Measurements from ENCODE around the gene RNF111.
A peak's percentile ranks its signal among the peaks of the same experiment; 100 is the strongest.
"Not testable (repeated sequence)": the region's sequence is repeated elsewhere in the genome, so short reads cannot be mapped to it uniquely, and the experiment has no call there.

Gene RNF111

GRCh38 chr15:58980351-58980939, 7.0 kb upstream of the RNF111 start:
- Histone ChIP-seq H3K9ac (ENCODE audit: low read length) (no peak overlapping the region), H3K4me3 (ENCODE audit: low read length) (no peak overlapping the region), H3K27me3 (ENCODE audit: control insufficient read depth, insufficient read depth, low read length) (no peaks in the 10 kb centered on the region), H3K9me3 (ENCODE audit: control insufficient read depth, low read length) (no peaks in the 10 kb centered on the region), H3K4me1 (ENCODE audit: control insufficient read depth, insufficient read depth, low read length) (peaks cover 5% of the 10 kb centered on the region), H3K36me3 (ENCODE audit: control insufficient read depth, insufficient read depth, low read length) (no peaks in the 10 kb centered on the region)

DNA sequence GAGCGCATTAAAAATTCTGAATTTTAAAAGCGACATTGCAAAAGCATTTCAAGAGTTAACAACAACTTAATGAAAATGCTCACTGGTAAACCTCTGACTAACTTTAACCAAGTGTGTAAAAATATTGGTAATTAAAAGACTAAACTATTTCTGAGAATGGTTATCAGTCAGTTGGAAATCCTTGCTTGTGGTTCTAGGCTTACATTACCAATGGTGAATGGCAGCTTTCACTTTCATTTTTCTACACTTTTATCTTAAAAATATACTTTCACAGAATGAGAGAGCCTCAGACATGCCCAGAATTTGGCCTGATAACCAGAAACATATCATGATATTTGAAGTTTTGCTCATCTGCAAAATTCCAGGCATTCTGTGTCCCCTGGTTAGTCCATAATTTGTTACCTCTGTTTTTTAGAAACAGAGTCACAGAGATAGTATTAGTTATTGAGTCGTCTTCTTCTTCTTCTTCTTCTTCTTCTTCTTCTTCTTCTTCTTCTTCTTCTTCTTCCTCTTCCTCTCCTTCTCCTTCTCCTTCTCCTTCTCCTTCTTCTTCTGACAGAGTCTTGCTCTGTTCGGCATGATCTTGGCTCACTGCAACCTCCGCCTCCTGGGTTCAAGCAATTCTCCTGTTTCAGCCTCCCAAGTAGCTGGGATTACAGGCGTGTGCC, 5.5 kb upstream of the RNF111 start:
- no peak overlapping the region for H3K9ac ChIP-seq (ENCODE audit: low read length)
- no peaks in the 10 kb centered on the region for H3K36me3 ChIP-seq (ENCODE audit: control insufficient read depth, insufficient read depth, low read length)
- no peaks in the 10 kb centered on the region for H3K9me3 ChIP-seq (ENCODE audit: control insufficient read depth, low read length)
- H3K4me3 ChIP-seq (ENCODE audit: low read length) = no peak overlapping the region
- peaks cover 5% of the 10 kb centered on the region for H3K4me1 ChIP-seq (ENCODE audit: control insufficient read depth, insufficient read depth, low read length)
- no peaks in the 10 kb centered on the region for H3K27me3 ChIP-seq (ENCODE audit: control insufficient read depth, insufficient read depth, low read length)

DNA sequence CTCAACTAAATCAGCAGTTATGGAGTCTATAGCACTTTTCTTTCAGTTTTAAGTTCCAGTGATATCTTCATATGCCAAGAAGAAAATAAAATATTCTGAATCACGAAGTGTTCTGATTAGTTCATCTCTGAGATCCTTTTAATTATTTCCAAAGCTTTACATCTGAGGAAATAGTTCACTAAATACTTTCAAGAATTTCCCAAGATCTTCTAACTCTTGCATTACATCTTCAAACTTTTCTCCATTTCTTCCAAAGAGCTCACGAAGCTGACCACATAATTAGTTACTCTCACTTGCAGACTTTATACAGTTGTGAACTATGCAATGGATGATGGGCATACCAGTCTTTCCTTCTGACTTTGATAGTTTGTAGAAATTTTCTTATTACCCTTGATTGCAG, 4.2 kb upstream of the RNF111 start:
- Histone ChIP-seq H3K4me1 (ENCODE audit: control insufficient read depth, insufficient read depth, low read length) (peaks cover 5% of the 10 kb centered on the region), H3K27me3 (ENCODE audit: control insufficient read depth, insufficient read depth, low read length) (no peaks in the 10 kb centered on the region), H3K9ac (ENCODE audit: low read length) (no peak overlapping the region), H3K36me3 (ENCODE audit: control insufficient read depth, insufficient read depth, low read length) (no peaks in the 10 kb centered on the region), H3K9me3 (ENCODE audit: control insufficient read depth, low read length) (no peaks in the 10 kb centered on the region), H3K4me3 (ENCODE audit: low read length) (no peak overlapping the region)

DNA sequence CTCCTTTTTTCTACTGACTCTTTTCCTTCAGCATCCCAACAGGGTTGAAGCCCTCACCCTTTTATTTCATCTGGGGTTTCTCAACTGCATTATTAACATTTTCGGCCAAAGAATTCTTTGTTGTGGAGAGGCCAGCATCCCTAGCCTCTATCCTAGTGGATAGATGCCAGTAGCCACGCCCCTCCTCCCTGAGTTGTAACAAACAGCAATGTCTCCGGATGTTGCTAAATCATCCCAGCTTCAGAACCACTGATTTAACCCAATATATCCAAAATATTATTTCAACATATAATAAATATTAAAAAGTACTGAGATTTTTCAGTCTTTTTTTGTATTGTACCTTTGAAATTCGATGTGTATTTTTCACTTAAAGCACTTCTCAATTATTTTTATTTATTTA, 2.0 kb upstream of the RNF111 start:
- H3K36me3 ChIP-seq (ENCODE audit: control insufficient read depth, insufficient read depth, low read length) = no peaks in the 10 kb centered on the region
- H3K4me1 ChIP-seq (ENCODE audit: control insufficient read depth, insufficient read depth, low read length) = peaks cover 11% of the 10 kb centered on the region
- no peak overlapping the region for H3K9ac ChIP-seq (ENCODE audit: low read length)
- no peaks in the 10 kb centered on the region for H3K9me3 ChIP-seq (ENCODE audit: control insufficient read depth, low read length)
- no peak overlapping the region for H3K4me3 ChIP-seq (ENCODE audit: low read length)
- H3K27me3 ChIP-seq (ENCODE audit: control insufficient read depth, insufficient read depth, low read length) = no peaks in the 10 kb centered on the region

DNA sequence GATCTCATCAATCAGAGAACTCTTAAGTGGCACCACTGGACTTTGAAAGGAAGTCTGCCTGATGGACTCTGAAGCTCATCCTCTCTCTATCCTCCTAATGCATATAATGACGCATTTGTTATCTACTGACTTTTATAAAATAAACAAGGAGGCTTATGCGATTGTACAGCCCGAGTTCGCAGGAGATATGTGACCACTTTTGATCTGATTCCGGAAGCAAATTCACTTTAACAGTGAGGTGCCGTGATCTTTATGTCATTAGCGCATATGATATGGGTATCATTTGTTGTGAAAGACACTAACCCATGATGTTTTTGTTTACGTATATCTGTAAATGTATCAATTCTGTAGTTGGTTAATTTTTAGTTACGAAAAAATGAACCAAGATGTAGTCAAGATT, 427 bp upstream of the RNF111 start:
- Histone ChIP-seq H3K36me3 (ENCODE audit: control insufficient read depth, insufficient read depth, low read length) (no peaks in the 10 kb centered on the region), H3K9ac (ENCODE audit: low read length) (peak overlapping the region; percentile 85), H3K4me3 (ENCODE audit: low read length) (peak overlapping the region; percentile 90), H3K27me3 (ENCODE audit: control insufficient read depth, insufficient read depth, low read length) (no peaks in the 10 kb centered on the region), H3K9me3 (ENCODE audit: control insufficient read depth, low read length) (no peaks in the 10 kb centered on the region), H3K4me1 (ENCODE audit: control insufficient read depth, insufficient read depth, low read length) (peaks cover 7% of the 10 kb centered on the region)

- peak overlapping the region; percentile 85 for H3K9ac ChIP-seq (ENCODE audit: low read length)
- no peaks in the 10 kb centered on the region for H3K36me3 ChIP-seq (ENCODE audit: control insufficient read depth, insufficient read depth, low read length)
- peak overlapping the region; percentile 90 for H3K4me3 ChIP-seq (ENCODE audit: low read length)
- H3K27me3 ChIP-seq (ENCODE audit: control insufficient read depth, insufficient read depth, low read length) = no peaks in the 10 kb centered on the region
- peaks cover 7% of the 10 kb centered on the region for H3K4me1 ChIP-seq (ENCODE audit: control insufficient read depth, insufficient read depth, low read length)
- no peaks in the 10 kb centered on the region for H3K9me3 ChIP-seq (ENCODE audit: control insufficient read depth, low read length)
Measured at GRCh38 chr15:58988006-58988785, 733 bp downstream of the RNF111 start.

DNA sequence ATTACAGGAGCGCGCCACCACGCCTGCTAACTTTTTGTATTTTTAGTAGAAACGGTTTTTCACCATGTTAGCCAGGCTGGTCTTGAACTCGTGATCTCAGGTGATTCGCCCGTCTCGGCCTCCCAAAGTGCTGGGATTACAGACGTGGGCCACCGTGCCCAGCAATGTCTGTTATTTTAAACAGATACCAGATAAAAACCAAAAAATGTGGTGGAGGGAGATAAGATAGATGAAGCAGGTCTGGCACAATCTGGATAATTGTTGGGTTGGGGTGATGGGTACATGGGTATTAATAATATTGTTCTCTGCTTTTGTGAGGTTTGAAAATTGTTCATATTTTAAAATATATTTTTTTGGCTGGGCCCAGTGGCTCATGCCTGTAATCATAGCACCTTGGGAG, 4.7 kb downstream of the RNF111 start:
- Histone ChIP-seq H3K4me1 (ENCODE audit: control insufficient read depth, insufficient read depth, low read length) (peaks cover 7% of the 10 kb centered on the region), H3K27me3 (ENCODE audit: control insufficient read depth, insufficient read depth, low read length) (no peaks in the 10 kb centered on the region), H3K9me3 (ENCODE audit: control insufficient read depth, low read length) (no peaks in the 10 kb centered on the region), H3K36me3 (ENCODE audit: control insufficient read depth, insufficient read depth, low read length) (no peaks in the 10 kb centered on the region), H3K4me3 (ENCODE audit: low read length) (no peak overlapping the region), H3K9ac (ENCODE audit: low read length) (no peak overlapping the region)

DNA sequence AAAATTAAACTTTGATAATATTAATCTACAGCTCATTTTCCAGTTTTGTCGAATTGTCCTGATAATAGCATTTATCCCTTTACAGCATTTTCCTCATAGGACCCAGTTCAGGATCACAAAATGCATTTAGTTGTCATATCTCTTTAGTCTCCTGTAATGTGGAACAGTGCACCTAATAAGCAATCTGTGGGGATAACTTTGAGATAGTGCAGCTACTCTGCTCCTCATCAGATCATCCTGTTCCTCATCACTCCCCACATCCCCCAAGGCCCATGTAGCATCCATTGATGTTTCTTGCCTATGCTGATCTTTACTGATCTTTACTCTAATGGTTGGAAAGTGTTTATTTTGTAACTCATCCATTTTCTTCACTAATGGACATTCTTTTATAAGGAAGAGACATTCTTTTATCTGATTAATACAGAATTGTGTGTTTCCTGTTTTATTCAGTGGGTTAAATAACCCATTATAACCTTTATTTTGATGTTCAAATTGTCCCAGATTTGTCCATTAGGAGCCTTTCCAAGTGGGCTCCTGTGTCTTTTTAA, 7.5 kb downstream of the RNF111 start:
- no peaks in the 10 kb centered on the region for H3K27me3 ChIP-seq (ENCODE audit: control insufficient read depth, insufficient read depth, low read length)
- H3K36me3 ChIP-seq (ENCODE audit: control insufficient read depth, insufficient read depth, low read length) = no peaks in the 10 kb centered on the region
- peaks cover 6% of the 10 kb centered on the region for H3K4me1 ChIP-seq (ENCODE audit: control insufficient read depth, insufficient read depth, low read length)
- H3K4me3 ChIP-seq (ENCODE audit: low read length) = no peak overlapping the region
- H3K9me3 ChIP-seq (ENCODE audit: control insufficient read depth, low read length) = no peaks in the 10 kb centered on the region
- H3K9ac ChIP-seq (ENCODE audit: low read length) = no peak overlapping the region

GRCh38 chr15:58999694-59000093, 12.2 kb downstream of the RNF111 start:
- H3K36me3 ChIP-seq (ENCODE audit: control insufficient read depth, insufficient read depth, low read length) = no peaks in the 10 kb centered on the region
- no peak overlapping the region for H3K4me3 ChIP-seq (ENCODE audit: low read length)
- no peaks in the 10 kb centered on the region for H3K27me3 ChIP-seq (ENCODE audit: control insufficient read depth, insufficient read depth, low read length)
- H3K9ac ChIP-seq (ENCODE audit: low read length) = no peak overlapping the region
- no peaks in the 10 kb centered on the region for H3K9me3 ChIP-seq (ENCODE audit: control insufficient read depth, low read length)
- no peaks in the 10 kb centered on the region for H3K4me1 ChIP-seq (ENCODE audit: control insufficient read depth, insufficient read depth, low read length)

DNA sequence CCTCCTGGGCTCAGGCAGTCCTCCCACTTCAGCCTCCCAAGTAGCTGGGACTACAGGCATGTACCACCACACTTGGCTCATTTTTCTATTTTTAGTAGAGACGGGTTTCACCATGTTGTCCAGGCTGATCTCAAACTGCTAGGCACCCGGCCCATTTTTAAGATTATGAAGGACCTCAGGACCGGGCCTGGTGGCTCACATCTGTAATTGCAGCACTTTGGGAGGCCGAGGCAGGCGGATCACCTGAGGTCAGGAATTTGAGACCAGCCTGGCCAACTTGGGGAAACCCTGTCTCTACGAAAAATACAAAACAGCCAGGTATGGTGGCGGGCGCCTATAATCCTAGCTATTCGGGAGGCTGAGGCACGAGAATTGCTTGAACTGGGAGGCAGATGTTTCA, 12.8 kb downstream of the RNF111 start:
- H3K27me3 ChIP-seq (ENCODE audit: control insufficient read depth, insufficient read depth, low read length); H3K36me3 ChIP-seq (ENCODE audit: control insufficient read depth, insufficient read depth, low read length); H3K4me3 ChIP-seq (ENCODE audit: low read length); H3K4me1 ChIP-seq (ENCODE audit: control insufficient read depth, insufficient read depth, low read length); H3K9ac ChIP-seq (ENCODE audit: low read length); H3K9me3 ChIP-seq (ENCODE audit: control insufficient read depth, low read length): not testable (repeated sequence)

DNA sequence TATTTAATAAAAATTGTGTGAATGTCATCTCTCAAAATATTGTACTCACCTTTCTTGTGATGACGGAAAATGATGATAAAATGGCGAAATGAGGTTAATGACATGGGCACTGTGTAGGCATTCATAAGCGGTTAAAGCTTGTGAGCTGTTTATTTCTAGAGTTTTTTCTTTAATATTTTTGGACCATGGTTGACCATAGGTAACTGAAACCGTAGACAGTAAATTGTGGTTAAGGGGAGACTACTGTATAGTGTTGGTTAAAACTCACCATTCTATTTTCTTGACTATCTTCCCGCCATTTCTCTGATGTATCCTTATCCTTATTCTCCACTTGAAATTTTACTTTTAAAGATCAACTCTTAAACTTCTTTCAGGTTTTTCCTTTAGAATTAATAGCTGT, 14.5 kb downstream of the RNF111 start:
- Histone ChIP-seq H3K4me1 (ENCODE audit: control insufficient read depth, insufficient read depth, low read length) (no peaks in the 10 kb centered on the region), H3K9ac (ENCODE audit: low read length) (no peak overlapping the region), H3K9me3 (ENCODE audit: control insufficient read depth, low read length) (no peaks in the 10 kb centered on the region), H3K36me3 (ENCODE audit: control insufficient read depth, insufficient read depth, low read length) (no peaks in the 10 kb centered on the region), H3K27me3 (ENCODE audit: control insufficient read depth, insufficient read depth, low read length) (no peaks in the 10 kb centered on the region), H3K4me3 (ENCODE audit: low read length) (no peak overlapping the region)

GRCh38 chr15:59002418-59002859, 15.0 kb downstream of the RNF111 start:
- no peak overlapping the region for H3K4me3 ChIP-seq (ENCODE audit: low read length)
- H3K4me1 ChIP-seq (ENCODE audit: control insufficient read depth, insufficient read depth, low read length) = no peaks in the 10 kb centered on the region
- no peaks in the 10 kb centered on the region for H3K27me3 ChIP-seq (ENCODE audit: control insufficient read depth, insufficient read depth, low read length)
- H3K9ac ChIP-seq (ENCODE audit: low read length) = no peak overlapping the region
- H3K36me3 ChIP-seq (ENCODE audit: control insufficient read depth, insufficient read depth, low read length) = no peaks in the 10 kb centered on the region
- no peaks in the 10 kb centered on the region for H3K9me3 ChIP-seq (ENCODE audit: control insufficient read depth, low read length)
